ENCODE measurements around the gene TSPAN18. TPM values are rescaled to one million over a fixed set of nuclear protein-coding genes. Genes with fewer than 3 reads are reported as not detected.

Gene TSPAN18
- total RNA-seq, 1 experiment from 2014 or later = not detected

DNA sequence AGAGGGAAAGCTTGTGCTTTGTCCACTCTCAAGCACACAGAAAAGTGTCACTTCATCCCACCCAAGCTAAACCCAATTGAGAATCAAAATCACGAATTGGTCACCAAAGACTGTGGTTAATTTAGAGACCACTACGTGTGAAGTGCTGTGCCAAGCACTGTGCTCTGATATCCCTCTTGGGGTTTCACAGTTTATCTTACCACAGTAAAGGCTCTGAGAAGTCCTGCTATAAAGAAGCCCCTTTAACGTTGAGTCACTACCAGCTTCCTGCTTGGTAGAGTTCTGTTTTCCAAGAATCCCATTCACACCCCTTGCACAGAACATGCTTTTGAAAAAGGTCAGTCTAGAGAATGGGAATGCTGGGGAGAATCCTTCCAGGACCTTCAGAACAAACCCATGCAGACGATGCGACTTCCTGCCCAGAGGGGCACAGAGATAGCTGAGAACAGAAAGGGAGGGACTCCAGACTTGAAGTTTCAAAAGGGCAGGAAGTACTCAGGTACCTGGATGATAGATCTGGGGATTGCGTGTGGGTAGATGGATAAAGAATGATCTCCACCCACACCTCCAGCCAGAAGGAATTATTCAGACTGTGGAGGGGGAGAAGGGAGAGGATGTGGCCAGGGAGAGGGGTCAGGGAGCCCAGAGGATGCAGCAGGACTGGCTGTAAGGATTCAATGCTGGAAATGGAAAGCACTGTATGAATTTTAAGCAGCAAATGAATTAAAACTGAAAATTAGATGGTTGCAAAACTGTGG, 18.1 kb upstream of the TSPAN18 start:
- no peak for DNase-seq (ENCODE audit: low read depth, low spot score)

DNA sequence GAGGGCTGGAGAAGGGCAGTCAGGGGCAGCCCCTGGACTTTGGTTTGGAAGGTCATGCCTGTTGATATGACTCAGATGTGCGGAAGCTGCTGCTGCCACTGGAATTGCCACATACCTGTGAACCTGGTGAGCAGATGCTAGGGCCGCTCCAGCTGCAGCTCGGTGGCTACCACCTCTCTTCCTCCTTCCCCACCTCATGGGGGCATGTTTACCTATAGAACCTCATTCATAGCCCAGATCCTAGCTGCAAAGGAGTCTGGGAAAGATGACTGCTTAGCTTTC, 17.5 kb upstream of the TSPAN18 start:
- DNase-seq (ENCODE audit: low read depth, low spot score) = no peak
- in situ Hi-C loops (cut with HindIII; ENCODE audit: low pct_unique_long_range_greater_than_20kb, low sequenced_read_pairs) = no loop called here

More for the DNA sequence above, 18.1 kb upstream of the TSPAN18 start:
- in situ Hi-C loops (cut with HindIII; ENCODE audit: low pct_unique_long_range_greater_than_20kb, low sequenced_read_pairs) = no loop called here

DNA sequence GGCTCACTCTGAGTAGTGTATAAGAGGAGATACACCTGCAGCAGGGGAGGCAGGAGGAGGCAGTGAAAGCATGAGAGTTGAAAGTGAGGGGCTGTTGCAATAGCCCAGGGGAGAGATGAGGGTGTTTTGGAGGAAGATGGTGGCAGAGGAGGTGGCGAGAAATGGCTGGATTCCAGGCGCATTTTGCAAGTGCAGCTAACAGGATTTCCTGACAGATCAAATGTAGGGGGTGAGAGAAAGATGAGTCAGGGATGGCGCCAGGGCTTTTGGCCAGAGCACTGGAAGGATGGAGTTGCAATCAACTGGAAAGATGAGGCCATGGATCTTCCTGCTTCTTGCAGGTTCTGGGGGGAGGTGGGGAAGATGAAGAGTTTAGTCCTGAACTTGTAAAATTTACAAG, 16.8 kb upstream of the TSPAN18 start:
- in situ Hi-C loops (cut with HindIII; ENCODE audit: low pct_unique_long_range_greater_than_20kb, low sequenced_read_pairs) = no loop called here
- DNase-seq (ENCODE audit: low read depth, low spot score) = no peak

DNA sequence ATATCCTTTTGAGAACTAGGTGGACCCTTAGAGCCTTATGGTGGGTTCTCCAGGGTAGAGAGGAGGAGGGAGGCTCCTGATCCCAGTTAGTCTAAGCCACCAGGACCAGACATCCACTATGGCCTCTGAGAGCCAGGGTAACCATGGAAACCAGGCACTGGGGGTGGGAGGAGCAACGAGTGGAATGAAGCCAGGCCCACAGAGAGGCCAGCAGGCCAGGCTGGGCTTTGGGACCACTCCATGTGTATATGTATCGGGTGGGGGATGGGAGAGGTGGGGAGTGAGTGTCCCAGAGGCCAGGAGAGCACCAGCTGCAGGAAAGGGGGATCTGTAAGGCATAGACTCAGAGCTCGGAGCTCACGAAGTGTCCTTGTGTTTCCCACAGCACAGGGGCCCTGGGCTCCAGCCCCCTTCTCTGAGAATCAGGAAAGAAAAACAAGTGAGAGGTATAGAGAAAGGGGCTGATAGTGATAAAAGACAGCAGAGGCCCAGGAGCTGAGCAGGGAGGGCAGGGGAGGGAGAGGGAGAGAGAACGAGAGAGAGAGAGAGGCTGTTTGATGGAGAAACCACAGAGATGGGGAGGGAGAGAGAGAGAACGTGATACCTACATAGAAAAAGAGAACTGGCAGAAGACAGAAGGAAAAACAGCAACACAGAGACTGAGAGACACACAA, 15.5 kb upstream of the TSPAN18 start:
- no peak for DNase-seq (ENCODE audit: low read depth, low spot score)
- in situ Hi-C loops (cut with HindIII; ENCODE audit: low pct_unique_long_range_greater_than_20kb, low sequenced_read_pairs) = no loop called here

DNA sequence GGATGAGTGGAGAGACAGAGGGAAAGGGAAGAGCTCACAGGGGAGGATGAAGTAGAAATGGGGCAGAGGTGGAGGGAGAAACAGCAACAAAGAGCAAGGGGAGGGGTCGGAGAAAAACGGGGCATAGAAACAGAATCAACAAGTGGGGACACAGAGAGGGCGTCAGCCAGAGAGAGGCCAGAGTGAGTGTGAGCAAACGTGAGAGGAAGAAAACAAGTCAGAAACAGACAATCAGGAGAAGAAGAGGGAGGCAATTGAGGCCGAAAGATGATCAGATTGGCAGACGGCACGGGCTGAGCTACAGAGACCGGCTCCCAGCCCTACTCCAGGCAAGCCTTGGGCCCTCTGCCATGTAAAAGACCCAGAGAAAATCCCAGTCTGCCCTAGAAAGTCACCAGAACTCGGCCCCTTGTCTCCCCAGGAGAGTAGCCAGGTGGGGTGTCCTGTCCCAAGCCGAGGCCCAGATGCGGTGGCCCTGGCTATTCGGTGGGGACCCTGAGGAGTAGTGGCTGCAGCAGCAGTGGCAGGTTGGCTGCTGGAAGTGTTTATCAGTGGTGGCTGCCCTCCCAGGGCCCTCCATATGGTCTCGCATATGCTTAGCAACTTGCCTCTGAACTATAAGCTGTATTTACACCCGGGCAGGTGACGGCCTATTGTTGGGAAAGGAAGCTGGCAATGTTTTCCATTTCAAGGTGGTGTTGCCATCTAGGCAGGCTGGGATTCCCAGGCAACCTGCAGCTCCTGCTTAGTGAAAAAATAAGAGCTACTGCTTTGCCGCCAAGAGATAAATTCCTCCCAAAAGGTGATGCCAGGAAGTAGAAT, 14.8 kb upstream of the TSPAN18 start:
- DNase-seq (ENCODE audit: low read depth, low spot score) = no peak
- in situ Hi-C loops (cut with HindIII; ENCODE audit: low pct_unique_long_range_greater_than_20kb, low sequenced_read_pairs) = no loop called here

DNA sequence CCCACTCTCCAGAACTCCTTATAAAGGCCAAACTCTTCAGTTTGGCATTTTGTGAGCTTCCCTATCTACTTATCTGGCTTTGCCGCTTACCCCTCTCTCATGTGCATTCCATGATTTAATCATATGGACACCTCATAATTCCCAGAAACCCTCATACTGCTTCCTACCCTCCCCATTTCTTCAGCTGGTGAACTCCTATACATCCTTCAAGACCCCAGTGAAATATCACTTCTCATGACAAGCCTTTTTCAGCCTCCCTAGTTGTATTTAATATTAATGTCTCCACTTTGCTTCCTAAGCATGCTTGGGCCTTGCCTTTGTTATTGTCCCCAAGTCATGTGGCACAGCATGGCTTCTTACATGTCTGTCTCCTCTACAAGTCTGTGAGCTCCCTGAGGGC, 13.7 kb upstream of the TSPAN18 start:
- DNase-seq (ENCODE audit: low read depth, low spot score) = no peak
- in situ Hi-C loops (cut with HindIII; ENCODE audit: low pct_unique_long_range_greater_than_20kb, low sequenced_read_pairs) = no loop called here

DNA sequence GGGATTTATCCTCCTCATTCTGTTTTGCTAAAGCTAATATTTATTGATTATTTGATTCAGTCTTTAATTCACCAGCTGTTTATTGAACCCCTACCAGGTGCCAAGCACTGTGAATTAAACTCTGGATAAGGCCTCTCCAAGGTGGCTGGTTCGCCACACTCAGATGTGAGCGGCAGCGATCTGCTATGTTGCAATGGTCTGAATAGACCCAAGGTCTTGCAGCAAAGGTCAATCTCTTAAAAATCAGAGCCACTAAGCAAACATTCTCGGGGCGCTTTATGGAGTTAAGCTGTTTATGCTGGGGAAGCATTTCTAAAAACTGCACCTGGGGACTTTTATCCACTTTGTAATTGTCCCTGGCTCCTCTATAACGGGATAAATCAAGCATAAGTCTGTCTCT, 10.5 kb upstream of the TSPAN18 start:
- DNase-seq (ENCODE audit: low read depth, low spot score) = no peak

DNA sequence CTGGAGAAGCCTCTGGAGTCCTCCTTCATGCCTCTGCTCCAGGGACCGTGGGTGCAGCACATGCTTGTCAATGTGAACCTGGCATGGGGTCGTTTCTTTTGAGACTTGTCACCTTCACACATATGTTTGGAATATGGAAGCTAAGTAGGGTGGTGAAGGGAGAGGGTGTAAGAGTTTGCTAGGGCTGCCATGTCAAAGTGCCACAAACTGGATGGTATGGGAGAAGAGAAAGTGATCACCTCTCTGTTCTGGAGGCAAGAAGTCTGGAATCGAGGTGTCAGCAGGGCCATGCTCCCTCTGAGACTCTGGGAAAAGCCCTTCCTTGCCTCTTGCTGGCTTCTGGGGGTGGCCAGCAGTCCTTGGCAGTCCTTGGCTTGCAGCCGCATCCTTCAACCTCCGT, 8.7 kb upstream of the TSPAN18 start:
- in situ Hi-C loops (cut with HindIII; ENCODE audit: low pct_unique_long_range_greater_than_20kb, low sequenced_read_pairs) = no loop called here
- no peak for DNase-seq (ENCODE audit: low read depth, low spot score)

More for the DNA sequence above, 10.5 kb upstream of the TSPAN18 start:
- in situ Hi-C loops (cut with HindIII; ENCODE audit: low pct_unique_long_range_greater_than_20kb, low sequenced_read_pairs) = no loop called here

DNA sequence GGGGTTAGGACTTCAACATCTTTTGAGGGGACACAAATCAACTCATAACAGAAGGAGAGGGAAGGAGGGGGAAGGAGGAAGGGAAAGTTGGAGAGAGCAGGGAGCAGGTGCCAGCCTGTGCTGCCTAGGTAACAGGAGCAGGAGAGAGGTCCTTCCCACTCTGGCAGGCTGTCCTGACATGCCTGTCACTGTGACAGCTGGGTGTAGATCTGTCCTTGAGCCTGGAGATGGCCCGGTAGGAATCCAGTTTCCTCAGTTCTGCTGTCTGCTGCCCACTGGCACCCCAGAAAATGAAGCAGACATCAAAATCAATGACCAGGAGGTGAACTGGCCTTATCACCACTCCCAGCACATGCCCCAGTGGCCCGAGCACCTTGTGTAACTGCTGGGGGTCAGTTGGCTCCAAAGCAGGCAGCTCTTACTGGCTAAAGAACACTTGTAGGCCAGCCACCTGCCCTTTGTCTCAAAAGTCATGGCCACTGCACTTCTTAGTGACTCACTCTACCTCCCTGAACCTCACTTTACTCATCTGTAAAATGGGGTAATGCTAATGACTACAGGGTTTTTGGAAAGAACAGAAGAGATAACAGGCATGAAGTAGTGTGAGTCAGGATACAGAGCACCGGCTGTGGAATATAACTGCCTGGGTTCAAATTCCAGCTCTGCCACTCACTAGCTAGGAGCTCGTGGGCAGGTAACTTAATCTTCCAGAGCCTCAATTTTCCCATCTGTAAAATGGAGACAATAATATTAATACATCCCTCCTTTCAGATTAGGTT, 8.0 kb upstream of the TSPAN18 start:
- in situ Hi-C loops (cut with HindIII; ENCODE audit: low pct_unique_long_range_greater_than_20kb, low sequenced_read_pairs) = no loop called here
- DNase-seq (ENCODE audit: low read depth, low spot score) = no peak

DNA sequence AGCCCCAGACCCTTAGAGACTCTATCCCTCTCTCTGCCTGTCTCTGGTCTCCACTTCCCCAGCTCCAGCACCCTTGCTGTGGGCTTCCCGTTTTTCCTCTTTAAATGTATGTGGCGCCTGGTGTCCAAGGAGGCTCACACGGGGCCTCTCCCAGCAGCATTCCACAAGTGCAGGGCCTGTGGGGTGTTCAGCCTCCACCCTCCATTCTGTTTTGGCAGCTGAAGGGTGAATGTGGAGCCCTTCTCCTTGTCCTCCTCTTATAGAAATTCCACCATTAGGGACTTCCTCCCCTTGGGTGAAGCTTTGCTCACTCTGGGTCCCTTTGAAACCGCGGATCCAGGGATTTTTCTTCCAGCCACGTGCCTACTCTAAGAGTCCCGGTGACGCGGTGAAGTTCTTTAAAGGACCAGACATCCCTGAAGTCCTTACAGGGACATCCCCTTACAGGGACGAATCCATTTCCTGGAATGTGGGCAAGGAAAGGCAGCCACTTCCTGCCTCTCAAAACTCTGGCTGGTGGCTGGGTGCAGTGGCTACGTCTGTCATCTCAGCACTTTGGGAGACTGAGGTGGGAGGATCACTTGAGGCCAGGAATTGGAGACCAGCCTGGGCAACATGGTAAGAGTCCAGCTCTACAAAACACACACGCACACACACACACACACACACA, 1.6 kb upstream of the TSPAN18 start:
- in situ Hi-C loops (cut with HindIII; ENCODE audit: low pct_unique_long_range_greater_than_20kb, low sequenced_read_pairs) = no loop called here
- DNase-seq (ENCODE audit: low read depth, low spot score) = no peak

DNA sequence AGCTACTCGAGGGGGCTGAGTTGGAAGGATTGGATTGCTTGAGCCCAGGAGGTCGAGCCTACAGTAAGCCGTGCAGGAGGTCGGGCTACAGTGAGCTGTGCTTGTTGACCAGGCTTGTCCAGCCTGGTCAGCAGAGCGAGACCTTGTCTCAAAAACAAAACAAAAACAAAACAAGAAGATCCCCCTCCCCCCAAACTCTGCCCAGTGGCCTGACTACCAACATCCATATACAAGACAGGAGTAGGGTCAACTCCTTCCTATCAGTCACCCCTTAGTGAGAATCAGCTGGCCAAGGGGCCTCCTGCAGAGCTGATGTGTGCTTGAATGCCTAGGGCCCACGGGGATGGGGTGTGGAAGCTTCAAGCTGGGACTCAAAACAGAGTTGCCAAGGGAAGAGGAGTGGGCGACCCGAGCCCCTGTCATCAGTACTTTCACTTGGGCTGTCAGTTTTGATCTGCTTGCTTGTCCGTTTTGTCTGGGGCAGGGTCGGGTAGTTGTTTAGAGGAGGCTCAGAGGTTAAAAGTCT, 942 bp upstream of the TSPAN18 start:
- no peak for DNase-seq (ENCODE audit: low read depth, low spot score)
- in situ Hi-C loops (cut with HindIII; ENCODE audit: low pct_unique_long_range_greater_than_20kb, low sequenced_read_pairs) = no loop called here

DNA sequence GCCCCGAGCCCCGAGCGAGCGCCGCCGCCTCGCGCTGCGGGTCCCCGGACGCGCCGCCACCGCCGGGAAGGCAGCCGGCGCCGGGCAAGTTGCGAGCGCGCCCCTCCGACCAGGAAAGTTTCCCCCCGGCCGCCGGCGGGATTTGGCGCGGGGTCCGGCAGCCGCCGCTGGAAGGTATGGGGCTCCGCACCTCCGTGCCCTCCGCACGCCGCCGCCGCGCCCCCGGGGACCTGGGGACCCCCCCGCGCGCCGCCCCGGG, 281 bp downstream of the TSPAN18 start:
- no peak for DNase-seq (ENCODE audit: low read depth, low spot score)
- in situ Hi-C loops (cut with HindIII; ENCODE audit: low pct_unique_long_range_greater_than_20kb, low sequenced_read_pairs) = no loop called here

DNA sequence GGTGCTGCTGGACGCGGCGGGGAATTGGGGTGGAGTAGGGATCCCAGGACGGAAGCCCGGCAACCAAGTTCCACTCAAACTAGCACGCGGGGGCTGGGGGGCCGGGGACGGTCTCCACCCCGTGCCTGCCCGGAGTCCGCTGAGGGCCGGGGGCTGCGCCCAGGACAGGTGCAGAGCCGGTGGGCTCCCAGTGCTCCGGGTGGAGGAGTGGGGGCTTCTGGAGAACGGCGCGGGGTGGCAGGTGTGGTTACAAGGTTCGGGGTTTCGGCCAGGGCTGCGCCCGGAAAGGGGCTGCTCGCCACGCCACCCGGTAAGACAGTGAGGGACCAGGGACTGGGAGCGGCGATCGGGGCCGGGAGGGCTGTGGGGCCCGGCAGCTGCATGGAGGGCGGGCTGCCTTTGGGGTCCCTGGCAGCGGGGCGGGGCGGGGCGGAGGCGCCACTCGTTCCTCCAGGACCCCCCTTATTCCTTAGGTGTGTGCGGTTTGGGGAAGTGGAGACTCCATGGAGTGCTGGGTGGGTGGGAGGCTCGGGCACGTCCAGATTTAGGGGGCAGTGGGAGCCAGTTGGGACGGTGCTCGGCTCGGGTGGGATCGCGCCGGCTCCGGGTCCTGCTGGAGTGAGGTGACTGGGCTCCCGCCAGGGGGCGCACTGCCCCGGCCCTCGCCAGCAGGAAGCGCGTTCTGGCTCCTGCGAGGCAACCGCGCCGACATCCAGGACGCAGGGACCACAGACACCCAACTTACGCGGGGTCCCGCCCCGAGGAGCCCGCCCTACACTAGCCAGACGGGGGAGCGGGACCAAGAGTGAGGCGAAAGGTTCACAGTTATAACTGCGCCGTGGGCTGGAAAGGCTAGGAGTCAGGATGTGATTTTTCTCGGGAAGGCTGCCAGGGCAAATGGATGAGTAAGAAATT, 868 bp downstream of the TSPAN18 start:
- DNase-seq (ENCODE audit: low read depth, low spot score) = peak; percentile 68
- in situ Hi-C loops (cut with HindIII; ENCODE audit: low pct_unique_long_range_greater_than_20kb, low sequenced_read_pairs) = no loop called here

DNA sequence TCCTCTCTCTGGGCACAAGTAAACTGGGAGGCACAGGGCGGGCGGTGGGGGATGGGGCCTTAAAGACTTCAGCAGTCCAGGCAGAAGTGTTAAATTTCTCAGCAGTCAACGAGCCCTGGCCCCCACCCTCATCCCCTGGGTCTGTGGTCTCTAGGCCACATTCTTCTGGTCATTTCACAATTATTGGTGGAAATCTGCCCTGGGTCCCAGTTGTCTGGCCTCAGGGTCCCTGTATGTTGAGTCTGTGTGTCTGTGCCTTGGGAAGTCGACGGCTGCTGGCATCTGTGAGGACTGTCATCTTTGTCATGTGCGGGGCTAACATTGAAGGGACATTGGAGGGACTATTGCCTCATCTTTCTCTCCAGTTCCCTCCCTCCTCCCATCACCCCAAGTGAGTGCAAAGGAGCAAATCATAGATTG, 1.7 kb downstream of the TSPAN18 start:
- in situ Hi-C loops (cut with HindIII; ENCODE audit: low pct_unique_long_range_greater_than_20kb, low sequenced_read_pairs) = no loop called here
- no peak for DNase-seq (ENCODE audit: low read depth, low spot score)

DNA sequence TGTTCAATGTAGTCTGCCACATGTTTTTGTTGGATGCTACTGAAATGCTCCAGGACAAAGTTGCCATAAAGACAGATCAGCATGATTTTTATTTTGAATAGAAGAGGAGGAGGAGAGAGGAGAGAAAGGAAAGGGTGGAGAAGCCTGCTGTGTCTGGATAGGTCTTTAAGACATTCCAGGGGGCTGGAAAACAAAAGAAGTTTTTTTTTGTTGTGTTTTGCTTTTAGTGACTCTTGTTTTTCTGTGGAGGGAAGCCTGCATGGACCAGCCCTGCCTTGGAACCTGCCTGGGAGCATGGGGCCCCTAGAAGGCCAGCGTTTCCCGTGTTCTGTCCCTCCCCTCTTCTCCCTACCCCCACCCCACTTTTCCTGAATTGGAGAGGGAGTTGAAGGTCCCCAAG, 2.3 kb downstream of the TSPAN18 start:
- DNase-seq (ENCODE audit: low read depth, low spot score) = no peak
- in situ Hi-C loops (cut with HindIII; ENCODE audit: low pct_unique_long_range_greater_than_20kb, low sequenced_read_pairs) = no loop called here

DNA sequence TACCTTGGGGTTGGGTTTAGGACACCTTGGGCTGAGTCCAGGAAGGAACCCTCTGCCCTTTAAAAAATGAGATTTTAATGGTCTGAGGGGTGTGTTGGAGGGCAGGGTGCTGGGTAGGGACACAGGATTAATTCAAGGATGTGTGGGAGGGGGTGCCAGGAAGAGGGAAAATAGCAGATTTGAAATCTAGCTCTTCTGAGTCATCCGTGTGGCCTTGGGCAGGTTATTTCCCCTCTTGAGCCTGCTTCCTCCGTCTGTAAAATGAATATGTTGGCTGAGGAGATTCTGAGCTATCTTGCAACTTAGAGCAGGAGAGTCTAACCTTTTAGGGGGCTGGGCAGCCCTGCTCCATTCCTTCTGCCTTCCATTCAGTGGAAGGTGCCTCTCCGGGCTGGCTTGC, 3.0 kb downstream of the TSPAN18 start:
- in situ Hi-C loops (cut with HindIII; ENCODE audit: low pct_unique_long_range_greater_than_20kb, low sequenced_read_pairs) = no loop called here
- no peak for DNase-seq (ENCODE audit: low read depth, low spot score)

DNA sequence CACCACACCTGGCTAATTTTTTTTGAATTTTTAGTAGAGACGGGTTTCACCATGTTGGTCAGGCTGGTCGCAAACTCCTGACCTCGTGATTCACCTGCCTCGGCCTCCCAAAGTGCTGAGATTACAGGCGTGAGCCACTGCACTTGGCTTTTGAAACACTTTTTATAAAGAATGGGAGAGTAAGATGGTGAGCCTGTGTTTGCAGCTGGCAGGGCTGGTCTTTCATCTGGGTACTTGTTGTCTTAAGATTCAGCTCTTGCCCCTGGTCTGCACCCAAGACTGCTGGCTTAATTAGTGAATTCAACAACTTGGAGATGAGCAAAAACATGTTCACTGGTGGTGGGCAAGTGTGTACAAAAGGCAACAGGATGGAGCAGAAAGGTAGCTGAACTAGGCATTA, 4.0 kb downstream of the TSPAN18 start:
- in situ Hi-C loops (cut with HindIII; ENCODE audit: low pct_unique_long_range_greater_than_20kb, low sequenced_read_pairs) = no loop called here
- no peak for DNase-seq (ENCODE audit: low read depth, low spot score)

Data from SK-MEL-5 (cell line).